Measurements from ENCODE around the gene RGS8. TPM values are rescaled to one million over a fixed set of nuclear protein-coding genes. Genes with fewer than 3 reads are reported as not detected.

The RGS8 gene
- polyA plus RNA-seq, 2 of the 4 experiments (the other 2 are of a cell fraction): not detected

- WGBS (ENCODE audit: missing lambda C conversion rate): 70% methylated on average over 7 of the region's 7 CpGs
- TF ChIP-seq CHD4 (IDR thresholded peaks at IDR 0.05; ENCODE audit: borderline replicate concordance) (no peak), HOXB5 (CRISPR knock-in tag; IDR thresholded peaks at IDR 0.05) (no peak), MYC (IDR thresholded peaks at IDR 0.05; ENCODE audit: borderline replicate concordance, low read length) (no peak), RARB (CRISPR knock-in tag; IDR thresholded peaks at IDR 0.05) (no peak), NPAS2 (CRISPR knock-in tag; IDR thresholded peaks at IDR 0.05; ENCODE audit: borderline replicate concordance) (no peak), MAX (IDR thresholded peaks at IDR 0.05) (no peak), HOXB13 (CRISPR knock-in tag; IDR thresholded peaks at IDR 0.05; ENCODE audit: low read depth) (no peak), RAD21 (conservative IDR thresholded peaks at IDR 0.05 in 1 of 2, IDR thresholded peaks at IDR 0.05 in 1 of 2) (no peak), FOSL2 (IDR thresholded peaks at IDR 0.05) (no peak), FOSL2 (CRISPR knock-in tag; IDR thresholded peaks at IDR 0.05) (no peak), CBX8 (IDR thresholded peaks at IDR 0.05) (no peak), GATA3 (IDR thresholded peaks at IDR 0.05; ENCODE audit: borderline replicate concordance) (no peak), CHD2 (IDR thresholded peaks at IDR 0.05; ENCODE audit: low read length, partially characterized antibody) (no peak), EHF (CRISPR knock-in tag; IDR thresholded peaks at IDR 0.05) (no peak), ZFP36 (IDR thresholded peaks at IDR 0.05; ENCODE audit: borderline replicate concordance, partially characterized antibody) (no peak), BHLHE40 (IDR thresholded peaks at IDR 0.05; ENCODE audit: low read depth, low read length) (no peak), ZC3H11A (IDR thresholded peaks at IDR 0.05) (no peak)
- no peak for FAIRE-seq
- DNase-seq (ENCODE audit: low read depth in 1 of 2, low spot score in 1 of 2): no peak
- ATAC-seq: no peak
- ChIA-PET POLR2A (no interaction called here), CTCF (interaction anchor here (0.9 to 1.8 kb wide), 2 partner anchors 11 to 12 kb away, joined by 3 to 6 read pairs; no protein-coding TSS in a partner anchor)
- Histone ChIP-seq H3K27ac (no peak overlapping the region), H3K4me2 (no peak overlapping the region), H3K4me1 (no peaks in the 10 kb centered on the region), H3K9me3 (no peaks in the 10 kb centered on the region), H3K4me3 (no peak overlapping the region)
Observed at GRCh38 chr1:182649041-182649440, 35.3 kb downstream of the RGS8 start.

- POLR2A ChIA-PET: no interaction called here
- Histone ChIP-seq H3K4me1 (no peaks in the 10 kb centered on the region), H3K4me2 (no peak overlapping the region), H3K4me3 (no peak overlapping the region), H3K27ac (no peak overlapping the region), H3K9me3 (no peaks in the 10 kb centered on the region)
- DNase-seq (ENCODE audit: low read depth in 1 of 2, low spot score in 1 of 2): no peak
- FAIRE-seq: no peak
- CTCF ChIA-PET: no interaction called here
- ATAC-seq: no peak
- no peak for TF ChIP-seq ZNF302 (CRISPR knock-in tag; IDR thresholded peaks at IDR 0.05)
- no peak for TF ChIP-seq MYC (IDR thresholded peaks at IDR 0.05; ENCODE audit: borderline replicate concordance, low read length)
- TF ChIP-seq RARB (CRISPR knock-in tag; IDR thresholded peaks at IDR 0.05): no peak
- TF ChIP-seq FOXS1 (CRISPR knock-in tag; IDR thresholded peaks at IDR 0.05): no peak
- TF ChIP-seq JUN (IDR thresholded peaks at IDR 0.05): no peak
- TF ChIP-seq HOXB13 (CRISPR knock-in tag; IDR thresholded peaks at IDR 0.05; ENCODE audit: low read depth): no peak
- TF ChIP-seq RCOR1 (IDR thresholded peaks at IDR 0.05; ENCODE audit: low read depth, low read length): no peak
- no peak for TF ChIP-seq CHD4 (IDR thresholded peaks at IDR 0.05; ENCODE audit: borderline replicate concordance)
- TF ChIP-seq FOSL2 (IDR thresholded peaks at IDR 0.05): no peak
- no peak for TF ChIP-seq FOSL2 (CRISPR knock-in tag; IDR thresholded peaks at IDR 0.05)
- TF ChIP-seq PBX3 (IDR thresholded peaks at IDR 0.05): no peak
- TF ChIP-seq MAFK (IDR thresholded peaks at IDR 0.05; ENCODE audit: partially characterized antibody): no peak
- no peak for TF ChIP-seq ZFP36 (IDR thresholded peaks at IDR 0.05; ENCODE audit: borderline replicate concordance, partially characterized antibody)
- no peak for TF ChIP-seq NR3C1 (IDR thresholded peaks at IDR 0.05)
- 0% methylated on average over 2 of the region's 2 CpGs for WGBS (ENCODE audit: missing lambda C conversion rate)
Observed at GRCh38 chr1:182646739-182647138, 37.6 kb downstream of the RGS8 start.

GRCh38 chr1:182644886-182645285, 39.5 kb downstream of the RGS8 start:
- ChIA-PET CTCF (interaction anchor here (0.6 to 1.5 kb wide), 3 partner anchors 13 to 140 kb away, joined by 3 to 4 read pairs (median 3); no protein-coding TSS in a partner anchor), POLR2A (no interaction called here)
- TF ChIP-seq ZFP36 (IDR thresholded peaks at IDR 0.05; ENCODE audit: borderline replicate concordance, partially characterized antibody) (no peak), HOXA7 (CRISPR knock-in tag; IDR thresholded peaks at IDR 0.05) (no peak), MAX (IDR thresholded peaks at IDR 0.05) (no peak), MAZ (IDR thresholded peaks at IDR 0.05; ENCODE audit: borderline replicate concordance, low read depth, low read length) (no peak), ELK1 (IDR thresholded peaks at IDR 0.05; ENCODE audit: low read depth, low read length) (no peak), HDAC2 (IDR thresholded peaks at IDR 0.05) (no peak), HOXB13 (CRISPR knock-in tag; IDR thresholded peaks at IDR 0.05; ENCODE audit: low read depth) (no peak)
- no peak overlapping the region for H3K4me2 ChIP-seq
- no peaks in the 10 kb centered on the region for H3K9me3 ChIP-seq
- no peak overlapping the region for H3K27ac ChIP-seq
- H3K4me3 ChIP-seq: no peak overlapping the region
- no peak for DNase-seq (ENCODE audit: low read depth in 1 of 2, low spot score in 1 of 2)
- no peak for FAIRE-seq
- WGBS (ENCODE audit: missing lambda C conversion rate): 14% methylated on average over 4 of the region's 4 CpGs
- ATAC-seq: no peak
- no peaks in the 10 kb centered on the region for H3K4me1 ChIP-seq
